ENCODE results near the gene EDARADD. TPM values are rescaled to one million over a fixed set of nuclear protein-coding genes. Genes with fewer than 3 reads are reported as not detected.

EDARADD gene
- total RNA-seq, 4 donors from 2014 or later, result 4.6 to 9.6 (median 5.5) TPM

DNA sequence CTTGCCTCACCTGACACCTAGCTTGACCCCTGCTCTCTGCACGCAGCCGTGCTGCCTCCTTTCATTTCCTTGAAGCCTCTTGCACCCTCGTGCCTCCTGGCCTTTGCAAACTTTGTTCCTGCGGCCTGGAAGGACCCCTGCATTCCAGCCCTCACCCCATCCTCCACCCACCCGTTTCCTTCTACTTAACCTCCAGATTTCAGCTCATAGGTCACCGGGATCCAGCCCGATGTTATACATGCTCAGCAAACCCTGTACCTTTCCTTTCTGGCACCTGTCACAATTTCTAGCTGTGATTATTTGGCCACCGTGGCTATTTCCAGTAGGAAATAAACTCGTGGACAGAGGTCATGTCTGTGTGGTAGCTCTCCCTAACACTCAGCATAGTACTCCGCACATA is 4.5 kb downstream of the EDARADD start:
- Histone ChIP-seq H3K4me1 (peaks cover 0 to 68% (median 2%) of the 10 kb centered on the region in 3 donors), H3K27ac (no peak overlapping the region), H3K9me3 (no peaks in the 10 kb centered on the region), H3K4me3 (no peak overlapping the region), H3K36me3 (no peaks in the 10 kb centered on the region), H3K27me3 (peaks cover 0 to 41% (median 0%) of the 10 kb centered on the region in 4 donors)
- TF ChIP-seq POLR2A (IDR thresholded peaks at IDR 0.05), result no peak
- 69 to 81% methylated on average over 10 of the region's 10 CpGs for whole genome bisulfite sequencing, 2 donors
- DNase-seq, result no peak
- intact Hi-C loops (cut with DNase I), result no loop called here

DNA sequence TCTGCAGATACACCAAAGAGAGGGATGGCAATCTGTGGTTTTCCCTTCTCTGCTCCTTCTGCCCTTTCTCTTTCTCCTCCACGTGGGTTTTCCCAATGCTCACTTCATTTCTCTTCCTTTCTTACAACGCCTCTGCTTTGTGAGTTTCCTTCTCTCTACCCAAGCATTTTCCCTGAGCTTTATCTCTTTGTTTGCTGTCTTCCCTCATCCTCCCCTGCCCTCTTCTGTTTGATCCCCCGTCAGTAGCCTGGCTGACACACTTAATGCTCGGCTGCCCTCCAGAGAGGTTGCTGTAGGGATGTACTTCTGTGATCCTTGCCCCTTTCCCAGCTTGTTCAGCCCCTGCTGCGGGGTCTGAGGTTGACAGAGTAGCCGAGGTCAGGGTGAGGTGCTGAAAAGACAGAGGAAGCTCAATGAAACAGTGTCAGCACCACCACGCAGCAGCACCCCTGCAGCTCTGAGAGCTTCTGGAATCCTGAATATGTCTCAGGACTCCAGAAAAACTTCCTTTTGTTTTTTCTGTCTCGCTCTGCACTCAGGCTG is 6.0 kb downstream of the EDARADD start:
- Histone ChIP-seq H3K4me1 (peaks cover 0 to 59% (median 0%) of the 10 kb centered on the region in 3 donors), H3K27ac (peak overlapping the region in 1 of 4 donors; percentile 18)
- WGBS, 2 donors, result 53 to 62% methylated on average over 6 of the region's 8 CpGs

DNA sequence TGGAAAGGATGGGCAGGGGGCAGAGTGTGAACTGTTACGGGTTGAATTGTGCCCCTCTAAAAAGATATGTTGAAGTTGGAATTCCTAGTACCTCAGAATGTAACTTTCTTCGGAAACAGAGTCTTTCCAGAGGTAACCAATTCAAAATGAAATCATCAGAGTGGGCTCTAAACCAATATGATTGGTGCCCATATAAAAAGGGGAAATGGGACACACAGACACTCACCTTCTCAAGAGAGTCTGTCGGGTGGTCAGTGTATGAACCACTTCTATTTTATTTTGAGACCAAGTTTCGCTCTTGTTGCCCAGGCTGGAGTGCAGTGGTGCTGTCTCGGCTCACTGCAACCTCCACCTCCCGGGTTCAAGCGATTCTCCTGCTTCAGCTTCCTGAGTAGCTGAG is 7.6 kb downstream of the EDARADD start:
- H3K9me3 ChIP-seq, result no peaks in the 10 kb centered on the region
- no peak overlapping the region for H3K27ac ChIP-seq
- H3K36me3 ChIP-seq, result no peaks in the 10 kb centered on the region
- intact Hi-C loops (cut with DNase I), result no loop called here
- H3K4me1 ChIP-seq, result peaks cover 0 to 48% (median 0%) of the 10 kb centered on the region in 3 donors
- peaks cover 0 to 17% (median 0%) of the 10 kb centered on the region in 4 donors for H3K27me3 ChIP-seq
- TF ChIP-seq, protein P1, sequence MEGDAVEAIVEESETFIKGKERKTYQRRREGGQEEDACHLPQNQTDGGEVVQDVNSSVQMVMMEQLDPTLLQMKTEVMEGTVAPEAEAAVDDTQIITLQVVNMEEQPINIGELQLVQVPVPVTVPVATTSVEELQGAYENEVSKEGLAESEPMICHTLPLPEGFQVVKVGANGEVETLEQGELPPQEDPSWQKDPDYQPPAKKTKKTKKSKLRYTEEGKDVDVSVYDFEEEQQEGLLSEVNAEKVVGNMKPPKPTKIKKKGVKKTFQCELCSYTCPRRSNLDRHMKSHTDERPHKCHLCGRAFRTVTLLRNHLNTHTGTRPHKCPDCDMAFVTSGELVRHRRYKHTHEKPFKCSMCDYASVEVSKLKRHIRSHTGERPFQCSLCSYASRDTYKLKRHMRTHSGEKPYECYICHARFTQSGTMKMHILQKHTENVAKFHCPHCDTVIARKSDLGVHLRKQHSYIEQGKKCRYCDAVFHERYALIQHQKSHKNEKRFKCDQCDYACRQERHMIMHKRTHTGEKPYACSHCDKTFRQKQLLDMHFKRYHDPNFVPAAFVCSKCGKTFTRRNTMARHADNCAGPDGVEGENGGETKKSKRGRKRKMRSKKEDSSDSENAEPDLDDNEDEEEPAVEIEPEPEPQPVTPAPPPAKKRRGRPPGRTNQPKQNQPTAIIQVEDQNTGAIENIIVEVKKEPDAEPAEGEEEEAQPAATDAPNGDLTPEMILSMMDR (IDR thresholded peaks at IDR 0.05), result no peak
- no peak for TF ChIP-seq POLR2A (IDR thresholded peaks at IDR 0.05)
- no peak overlapping the region for H3K4me3 ChIP-seq
- 87 to 90% methylated on average over 7 of the region's 7 CpGs for WGBS, 2 donors
- no peak for DNase-seq

More for the DNA sequence above, 6.0 kb downstream of the EDARADD start:
- H3K9me3 ChIP-seq, result no peaks in the 10 kb centered on the region
- peaks cover 0 to 32% (median 0%) of the 10 kb centered on the region in 4 donors for H3K27me3 ChIP-seq
- H3K36me3 ChIP-seq, result no peaks in the 10 kb centered on the region
- no peak for DNase-seq
- no peak overlapping the region for H3K4me3 ChIP-seq
- intact Hi-C loops (cut with DNase I), result no loop called here
- no peak for TF ChIP-seq POLR2A (IDR thresholded peaks at IDR 0.05)
- TF ChIP-seq, protein P1 (IDR thresholded peaks at IDR 0.05), result no peak

DNA sequence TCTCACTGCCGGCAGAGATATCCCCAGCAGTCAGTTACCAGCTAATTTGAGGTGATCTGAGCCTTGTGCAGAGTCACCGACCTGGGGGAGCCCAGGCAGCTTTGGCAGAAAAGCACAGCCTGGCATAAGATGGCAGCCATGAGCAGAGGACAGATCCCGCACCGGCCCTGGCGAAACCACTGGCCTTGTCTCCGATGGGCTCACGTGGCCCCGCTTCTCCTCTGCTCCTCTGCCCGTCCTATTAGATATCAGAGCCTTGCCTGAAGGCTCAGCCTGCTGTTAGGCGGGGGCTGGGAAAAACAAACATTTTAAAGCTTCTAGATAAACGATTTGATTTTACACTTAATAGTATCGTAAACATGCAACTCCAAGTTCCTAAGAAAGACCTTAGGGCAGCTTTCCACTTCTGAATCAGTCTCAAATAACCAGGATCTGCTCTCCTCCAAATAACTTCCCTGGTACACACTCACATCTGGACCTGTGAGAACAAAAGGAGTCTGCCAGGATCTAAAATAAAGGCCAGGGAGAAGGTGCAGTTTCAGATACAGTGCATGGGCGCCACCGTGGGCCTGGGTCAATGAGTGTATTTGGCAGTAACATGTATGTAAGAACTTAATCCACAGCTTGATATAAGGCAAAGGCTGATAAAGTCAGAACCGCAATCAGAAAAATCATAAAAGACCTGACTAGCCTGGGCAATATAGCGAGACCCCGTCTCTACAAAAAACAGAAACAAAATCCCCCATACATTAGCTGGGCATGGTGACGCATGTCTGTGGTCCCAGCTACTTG is 10.0 kb downstream of the EDARADD start:
- H3K27ac ChIP-seq, result no peak overlapping the region
- no peaks in the 10 kb centered on the region for H3K9me3 ChIP-seq
- no peak for TF ChIP-seq POLR2A (IDR thresholded peaks at IDR 0.05)
- TF ChIP-seq, protein P1 (IDR thresholded peaks at IDR 0.05), result no peak
- intact Hi-C loops (cut with DNase I), result no loop called here
- peaks cover 0 to 34% (median 0%) of the 10 kb centered on the region in 3 donors for H3K4me1 ChIP-seq
- H3K4me3 ChIP-seq, result no peak overlapping the region
- DNase-seq, result no peak
- no peaks in the 10 kb centered on the region for H3K27me3 ChIP-seq
- no peaks in the 10 kb centered on the region for H3K36me3 ChIP-seq
- 77 to 81% methylated on average over 11 to 14 of the region's 18 CpGs for WGBS, 2 donors

DNA sequence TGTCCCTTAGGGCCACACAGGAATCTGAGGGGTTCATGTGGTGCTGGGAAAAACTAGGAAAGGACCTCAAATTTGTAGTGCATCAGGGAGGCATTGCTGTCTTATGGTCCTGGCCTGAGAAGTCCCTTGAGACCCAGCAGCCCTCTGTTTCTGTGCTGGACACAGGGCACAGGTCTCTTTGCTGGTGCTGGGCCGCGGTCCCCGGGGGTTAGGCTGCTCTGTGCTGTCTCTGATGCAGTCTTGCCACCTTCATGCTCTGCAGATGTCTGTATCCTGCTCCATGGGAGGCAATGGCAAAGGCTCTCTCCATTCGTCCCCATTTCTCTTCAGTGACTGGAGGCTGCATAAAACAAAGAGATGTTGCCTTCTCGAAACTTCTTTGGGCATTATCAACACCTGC is 13.0 kb downstream of the EDARADD start:
- no peaks in the 10 kb centered on the region for H3K27me3 ChIP-seq
- peaks cover 0 to 10% (median 0%) of the 10 kb centered on the region in 3 donors for H3K36me3 ChIP-seq
- no peaks in the 10 kb centered on the region for H3K9me3 ChIP-seq
- TF ChIP-seq POLR2A (IDR thresholded peaks at IDR 0.05), result no peak
- TF ChIP-seq, protein P1 (IDR thresholded peaks at IDR 0.05), result no peak
- H3K27ac ChIP-seq, result no peak overlapping the region
- DNase-seq, result no peak
- 78 to 97% methylated on average over 2 to 4 of the region's 5 CpGs for WGBS, 2 donors
- intact Hi-C loops (cut with DNase I), result no loop called here
- peaks cover 0 to 13% (median 0%) of the 10 kb centered on the region in 3 donors for H3K4me1 ChIP-seq
- no peak overlapping the region for H3K4me3 ChIP-seq
